Stomach (tissue), 9 donors: Measurements from ENCODE around the gene SSBP3. TPM values are rescaled to one million over a fixed set of nuclear protein-coding genes. Genes with fewer than 3 reads are reported as not detected.

Experiments
- DNase-seq, 2 donors: peaks; one replicate each; pipeline versions ENCODE4 v3.0.0 to v3.0.0-alpha.2; 2013 to 2019
- H3K27ac ChIP-seq, 5 donors: fragments of 200-600 bp in 4 of 5; sonication (generic) in 4 of 5; one replicate each; pipeline ENCODE4 v1.5.1; 2013 to 2019; ENCODE audit warnings: mild to moderate bottlenecking in 1 of 5, moderate library complexity in 1 of 5
- H3K27me3 ChIP-seq, 3 donors: fragments of 200-600 bp; sonication (generic); one replicate each; pipeline ENCODE4 v1.5.1; 2017 to 2019; ENCODE audit warnings: mixed run types in 1 of 3
- H3K36me3 ChIP-seq, 4 donors: fragments of 200-600 bp; sonication (generic); 1 replicate in 3 of 4; 2 replicates in 1 of 4; pipeline ENCODE4 v1.5.1; 2016 to 2019
- H3K4me1 ChIP-seq, 4 donors: fragments of 200-600 bp; sonication (generic); one replicate each; pipeline ENCODE4 v1.5.1; 2016 to 2019
- H3K4me3 ChIP-seq, 4 donors: fragments of 200-600 bp; sonication (generic) in 3 of 4; one replicate each; pipeline ENCODE4 v1.5.1; 2016 to 2019; ENCODE audit warnings: mild to moderate bottlenecking in 1 of 4
- H3K9me3 ChIP-seq, 4 donors: fragments of 200-600 bp; sonication (generic); one replicate each; pipeline ENCODE4 v1.5.1; 2016 to 2019
- EP300 ChIP-seq: sonication (generic); formaldehyde crosslinking; IDR thresholded peaks from one replicate; pipeline ENCODE4 v1.6.1; 2017; ENCODE audit warnings: antibody characterized with exemption
- POLR2A ChIP-seq, 4 donors: fragments of 450-650 bp; IDR thresholded peaks; one replicate each; pipeline ENCODE4 v1.6.1; 2016; ENCODE audit warnings: antibody characterized with exemption in 4 of 4, control low read depth in 2 of 4, mild to moderate bottlenecking in 1 of 4, moderate library complexity in 1 of 4
- POLR2AphosphoS5 ChIP-seq, 3 donors: sonication (generic); formaldehyde crosslinking; IDR thresholded peaks; one replicate each; pipeline ENCODE4 v1.6.1; 2016; ENCODE audit warnings: antibody characterized with exemption in 3 of 3
- WGBS, 5 donors: extraction: QIAGEN DNeasy Blood & Tissue Kit in 3 of 5; methylation state at CpG; one replicate each; pipeline versions ENCODE4 v1.1.5 to v1.1.7; 2013 to 2018; 5-methylcytosine and 5-hydroxymethylcytosine counted together
- intact Hi-C: fragments of 100-400 bp; cut with DNase I; formaldehyde crosslinking; loops from one replicate; pipeline ENCODE4 v1.15.1; 2023; ENCODE audit warnings: low total_unique reads
- polyA plus RNA-seq, 3 donors: library from polyadenylated mRNA; stranded (reverse); fragments of 200-250 nt; gene quantifications; one replicate each; pipeline ENCODE4 v1.2.3, GENCODE V29; 2013
- total RNA-seq, 5 donors: library from RNA; depleted of rRNA; stranded (reverse); fragments of >200 nt; gene quantifications; one replicate each; pipeline versions ENCODE4 v1.1.0 to v1.2.3, GENCODE V29; 2014 to 2016
- TF ChIP-seq, protein P1 (sequence below), 7 experiments: fragments of 450-650 bp in 4 of 7; fragments of 200-600 bp in 3 of 7; sonication (generic) in 3 of 7; IDR thresholded peaks; one replicate each; pipeline ENCODE4 v1.5.1; 2016 to 2019; ENCODE audit warnings: antibody characterized with exemption in 7 of 7, control low read depth in 2 of 7, mild to moderate bottlenecking in 1 of 7
- donor health status: healthy with polysubstance abuse.
- donor health status: Bipolar disorder and iron deficiency.
- donor health status: healthy.

Gene SSBP3
- total and polyA plus RNA-seq, 8 donors: 4.3 to 100 (median 38.1) TPM

DNA sequence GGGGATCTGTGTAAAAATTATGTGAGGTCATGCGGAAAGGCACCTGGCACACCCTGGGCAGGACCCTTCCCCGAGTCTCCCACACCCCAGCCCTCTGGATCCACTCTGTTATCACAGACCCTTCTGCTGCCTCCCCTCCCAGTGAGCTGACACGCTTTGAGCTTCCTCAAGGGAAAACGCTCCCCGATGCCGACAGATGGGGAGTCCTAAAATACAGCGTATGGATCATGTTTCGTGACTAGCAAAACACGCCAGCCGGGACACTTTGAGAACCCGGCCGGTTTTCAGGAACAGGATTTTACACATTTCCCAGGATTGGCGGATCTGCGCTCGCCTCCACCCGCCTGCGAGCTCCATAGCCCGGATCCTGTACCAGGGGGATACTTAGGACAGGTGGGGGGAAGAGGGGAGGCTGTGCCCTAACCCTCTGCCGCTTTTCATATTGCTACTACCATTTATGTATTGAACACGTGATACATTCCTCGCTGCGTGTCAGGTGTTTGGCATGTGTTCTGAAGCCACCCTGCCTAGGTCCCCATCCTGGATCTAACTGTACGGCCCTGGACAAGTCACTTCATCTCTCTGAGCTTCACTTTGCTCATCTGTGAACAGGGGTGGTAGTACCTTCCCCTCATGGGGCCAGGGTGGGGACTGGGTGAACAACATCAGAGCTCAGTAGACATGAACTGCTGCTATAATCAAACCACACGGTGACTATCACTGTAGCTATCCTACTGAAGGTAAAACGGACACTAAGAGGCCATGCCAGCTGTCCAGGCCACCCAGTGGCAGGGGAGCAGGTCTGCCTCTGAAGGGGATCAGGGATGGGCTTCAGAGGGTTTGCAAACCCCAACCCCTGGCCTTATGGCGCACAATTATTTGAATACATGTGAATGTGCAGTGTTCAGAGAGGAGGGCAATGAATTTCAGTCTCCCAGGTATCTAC lies 63.2 kb downstream of the SSBP3 start:
- Histone ChIP-seq H3K27me3 (no peaks in the 10 kb centered on the region), H3K27ac (peak overlapping the region; percentile 56 to 87 (median 79)), H3K4me3 (no peak overlapping the region), H3K9me3 (no peaks in the 10 kb centered on the region), H3K4me1 (peaks cover 62 to 92% (median 76%) of the 10 kb centered on the region in 4 donors), H3K36me3 (peaks cover 0 to 5% (median 0%) of the 10 kb centered on the region in 4 donors)
- WGBS, 5 donors: 48 to 70% (median 60%) methylated on average over 23 to 26 of the region's 26 CpGs
- intact Hi-C loops: loop anchor here (10.0 kb wide), 1 partner anchor 52 kb away; no protein-coding TSS in a partner anchor
- DNase-seq: no peak
- no peak for TF ChIP-seq POLR2AphosphoS5 (IDR thresholded peaks at IDR 0.05)
- no peak for TF ChIP-seq EP300
- TF ChIP-seq POLR2A (IDR thresholded peaks at IDR 0.05): no peak
- TF ChIP-seq, protein P1, sequence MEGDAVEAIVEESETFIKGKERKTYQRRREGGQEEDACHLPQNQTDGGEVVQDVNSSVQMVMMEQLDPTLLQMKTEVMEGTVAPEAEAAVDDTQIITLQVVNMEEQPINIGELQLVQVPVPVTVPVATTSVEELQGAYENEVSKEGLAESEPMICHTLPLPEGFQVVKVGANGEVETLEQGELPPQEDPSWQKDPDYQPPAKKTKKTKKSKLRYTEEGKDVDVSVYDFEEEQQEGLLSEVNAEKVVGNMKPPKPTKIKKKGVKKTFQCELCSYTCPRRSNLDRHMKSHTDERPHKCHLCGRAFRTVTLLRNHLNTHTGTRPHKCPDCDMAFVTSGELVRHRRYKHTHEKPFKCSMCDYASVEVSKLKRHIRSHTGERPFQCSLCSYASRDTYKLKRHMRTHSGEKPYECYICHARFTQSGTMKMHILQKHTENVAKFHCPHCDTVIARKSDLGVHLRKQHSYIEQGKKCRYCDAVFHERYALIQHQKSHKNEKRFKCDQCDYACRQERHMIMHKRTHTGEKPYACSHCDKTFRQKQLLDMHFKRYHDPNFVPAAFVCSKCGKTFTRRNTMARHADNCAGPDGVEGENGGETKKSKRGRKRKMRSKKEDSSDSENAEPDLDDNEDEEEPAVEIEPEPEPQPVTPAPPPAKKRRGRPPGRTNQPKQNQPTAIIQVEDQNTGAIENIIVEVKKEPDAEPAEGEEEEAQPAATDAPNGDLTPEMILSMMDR (IDR thresholded peaks at IDR 0.05): no peak

DNA sequence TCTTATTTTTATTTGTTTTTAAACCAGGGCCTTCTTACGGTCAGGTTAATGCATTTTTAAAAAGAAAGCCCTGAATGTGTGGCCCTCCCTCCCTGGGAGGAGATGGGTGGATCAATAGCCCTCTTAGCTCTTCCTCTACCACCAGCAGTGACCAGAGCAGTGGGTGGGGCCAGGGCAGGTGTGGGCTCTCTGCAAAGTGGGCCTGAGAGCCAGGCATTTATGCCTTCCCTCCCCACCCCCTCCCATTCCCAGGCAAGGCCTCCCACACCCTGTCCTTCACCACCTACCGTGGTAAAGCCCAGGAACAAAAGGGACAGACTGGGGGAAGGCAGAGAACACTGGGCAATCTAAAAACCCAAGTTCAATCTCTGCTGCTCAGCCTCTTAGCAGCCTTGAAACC lies 63.9 kb downstream of the SSBP3 start:
- no peak for TF ChIP-seq POLR2AphosphoS5 (IDR thresholded peaks at IDR 0.05)
- TF ChIP-seq, protein P1 (IDR thresholded peaks at IDR 0.05): no peak
- TF ChIP-seq EP300: no peak
- no peak for TF ChIP-seq POLR2A (IDR thresholded peaks at IDR 0.05)
- Histone ChIP-seq H3K4me3 (no peak overlapping the region), H3K9me3 (no peaks in the 10 kb centered on the region), H3K27me3 (no peaks in the 10 kb centered on the region), H3K27ac (peak overlapping the region; percentile 56 to 87 (median 79)), H3K36me3 (peaks cover 0 to 5% (median 0%) of the 10 kb centered on the region in 4 donors), H3K4me1 (peaks cover 61 to 91% (median 74%) of the 10 kb centered on the region in 4 donors)
- whole genome bisulfite sequencing, 5 donors: 23 to 48% (median 38%) methylated on average over 2 of the region's 2 CpGs
- DNase-seq: no peak
- intact Hi-C loops: loop anchor here (10.0 kb wide), 1 partner anchor 53 kb away; no protein-coding TSS in a partner anchor

DNA sequence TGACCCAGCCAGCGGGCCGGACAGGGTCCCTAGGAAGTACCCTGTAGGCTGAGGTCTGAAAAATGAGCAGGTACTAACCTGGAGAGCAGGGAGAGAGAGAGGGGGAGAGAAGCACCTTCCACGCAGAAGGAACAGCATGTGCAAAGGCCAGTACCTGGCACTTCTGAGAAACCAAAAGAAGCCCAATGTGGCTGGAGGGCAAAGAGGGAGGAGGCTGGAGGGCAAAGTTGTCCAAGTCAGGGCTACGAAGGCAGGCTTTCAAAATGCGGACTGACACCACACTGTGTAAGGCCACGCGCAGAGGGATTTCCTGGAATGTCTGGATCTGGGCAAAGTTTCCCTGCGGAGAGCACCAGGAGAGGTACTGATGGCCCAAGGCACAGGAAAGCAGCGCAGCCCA lies 64.4 kb downstream of the SSBP3 start:
- H3K9me3 ChIP-seq: no peaks in the 10 kb centered on the region
- TF ChIP-seq EP300: no peak
- TF ChIP-seq, protein P1 (IDR thresholded peaks at IDR 0.05): no peak
- no peak for TF ChIP-seq POLR2A (IDR thresholded peaks at IDR 0.05)
- TF ChIP-seq POLR2AphosphoS5 (IDR thresholded peaks at IDR 0.05): no peak
- peak overlapping the region; percentile 56 to 87 (median 79) for H3K27ac ChIP-seq
- WGBS, 5 donors: 90 to 94% (median 91%) methylated on average over 9 of the region's 9 CpGs
- H3K36me3 ChIP-seq: peaks cover 0 to 5% (median 0%) of the 10 kb centered on the region in 4 donors
- no peak overlapping the region for H3K4me3 ChIP-seq
- no peaks in the 10 kb centered on the region for H3K27me3 ChIP-seq
- intact Hi-C loops: loop anchor here (10.0 kb wide), 1 partner anchor 53 kb away; no protein-coding TSS in a partner anchor
- DNase-seq: no peak
- peaks cover 61 to 91% (median 77%) of the 10 kb centered on the region in 4 donors for H3K4me1 ChIP-seq

DNA sequence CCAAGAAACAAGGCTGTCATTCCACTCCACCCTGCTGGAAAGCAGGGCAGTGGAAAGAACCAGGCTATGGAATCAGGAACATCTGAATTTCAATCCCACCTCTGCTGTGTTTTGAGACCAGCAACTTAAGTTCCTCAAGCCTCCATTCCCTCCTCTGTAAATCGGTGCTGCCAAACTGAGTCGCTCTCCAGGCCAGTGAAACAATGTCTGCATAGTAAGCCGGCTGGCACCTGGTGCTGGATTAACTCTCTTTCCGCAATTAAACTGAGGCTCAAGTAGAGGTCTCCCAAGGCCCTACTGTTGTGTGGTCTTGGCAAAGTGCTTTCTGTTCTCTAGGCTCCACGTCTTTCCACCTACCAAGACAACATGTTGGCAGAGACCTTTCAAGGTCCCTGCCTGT lies 65.3 kb downstream of the SSBP3 start:
- no peak overlapping the region for H3K4me3 ChIP-seq
- H3K4me1 ChIP-seq: peaks cover 67 to 93% (median 83%) of the 10 kb centered on the region in 4 donors
- no peaks in the 10 kb centered on the region for H3K27me3 ChIP-seq
- intact Hi-C loops: loop anchor here (10.0 kb wide), 1 partner anchor 54 kb away; no protein-coding TSS in a partner anchor
- peak overlapping the region; percentile 70 to 87 (median 81) for H3K27ac ChIP-seq
- no peak for DNase-seq
- peaks cover 0 to 5% (median 0%) of the 10 kb centered on the region in 4 donors for H3K36me3 ChIP-seq
- 28 to 52% (median 36%) methylated on average over 1 to 5 of the region's 5 CpGs for WGBS, 5 donors
- TF ChIP-seq, protein P1 (IDR thresholded peaks at IDR 0.05): no peak
- no peaks in the 10 kb centered on the region for H3K9me3 ChIP-seq
